ENCODE results near the gene PUDP.
A peak's percentile ranks its signal among the peaks of the same experiment; 100 is the strongest.
"Not testable (repeated sequence)": the region's sequence is repeated elsewhere in the genome, so short reads cannot be mapped to it uniquely, and the experiment has no call there.

PUDP gene

GRCh38 chrX:7147978-7148854 lies at the start of gene PUDP:
TSS of gene PUDP (minus strand) at chrX:7148153. CDS start at chrX:7148113, 40 bp downstream.
- Histone ChIP-seq H3K27me3 (ENCODE audit: control insufficient read depth in 1 of 2, insufficient read depth in 2 of 2, low read length in 2 of 2) (no peaks in the 10 kb centered on the region), H3K4me1 (ENCODE audit: control insufficient read depth in 1 of 2, insufficient read depth in 2 of 2, low read length in 2 of 2) (peaks cover 0 to 3% of the 10 kb centered on the region in 2 donors), H3K36me3 (ENCODE audit: control insufficient read depth in 1 of 2, insufficient read depth in 2 of 2, low read length in 2 of 2) (no peaks in the 10 kb centered on the region), H3K9ac (ENCODE audit: low read depth in 1 of 2, low read length in 2 of 2) (peak within 1 kb of the TSS; percentile 51 to 77), H3K27ac (ENCODE audit: low read depth, low read length) (peak within 1 kb of the TSS; percentile 90), H3K4me3 (ENCODE audit: low read depth in 1 of 2, low read length in 2 of 2) (peak within 1 kb of the TSS; percentile 91 to 92), H3K9me3 (ENCODE audit: control insufficient read depth in 1 of 2, low read length in 2 of 2) (no peaks in the 10 kb centered on the region)

- no peak overlapping the region for H3K27ac ChIP-seq (ENCODE audit: low read depth, low read length)
- H3K36me3 ChIP-seq (ENCODE audit: control insufficient read depth in 1 of 2, insufficient read depth in 2 of 2, low read length in 2 of 2): no peaks in the 10 kb centered on the region
- no peaks in the 10 kb centered on the region for H3K27me3 ChIP-seq (ENCODE audit: control insufficient read depth in 1 of 2, insufficient read depth in 2 of 2, low read length in 2 of 2)
- H3K4me3 ChIP-seq (ENCODE audit: low read depth in 1 of 2, low read length in 2 of 2): no peak overlapping the region
- H3K4me1 ChIP-seq (ENCODE audit: control insufficient read depth in 1 of 2, insufficient read depth in 2 of 2, low read length in 2 of 2): no peaks in the 10 kb centered on the region
- no peak overlapping the region for H3K9ac ChIP-seq (ENCODE audit: low read depth in 1 of 2, low read length in 2 of 2)
- no peaks in the 10 kb centered on the region for H3K9me3 ChIP-seq (ENCODE audit: control insufficient read depth in 1 of 2, low read length in 2 of 2)
These were observed 46.7 kb upstream of the PUDP start for GRCh38 chrX:7194606-7195005.

- H3K4me3 ChIP-seq (ENCODE audit: low read depth in 1 of 2, low read length in 2 of 2): no peak overlapping the region
- no peak overlapping the region for H3K27ac ChIP-seq (ENCODE audit: low read depth, low read length)
- H3K4me1 ChIP-seq (ENCODE audit: control insufficient read depth in 1 of 2, insufficient read depth in 2 of 2, low read length in 2 of 2): no peaks in the 10 kb centered on the region
- H3K36me3 ChIP-seq (ENCODE audit: control insufficient read depth in 1 of 2, insufficient read depth in 2 of 2, low read length in 2 of 2): no peaks in the 10 kb centered on the region
- H3K9ac ChIP-seq (ENCODE audit: low read depth in 1 of 2, low read length in 2 of 2): no peak overlapping the region
- no peaks in the 10 kb centered on the region for H3K27me3 ChIP-seq (ENCODE audit: control insufficient read depth in 1 of 2, insufficient read depth in 2 of 2, low read length in 2 of 2)
- H3K9me3 ChIP-seq (ENCODE audit: control insufficient read depth in 1 of 2, low read length in 2 of 2): no peaks in the 10 kb centered on the region
These were observed 44.9 kb upstream of the PUDP start for GRCh38 chrX:7192871-7193270.

- Histone ChIP-seq H3K9ac (ENCODE audit: low read depth in 1 of 2, low read length in 2 of 2) (no peak overlapping the region), H3K36me3 (ENCODE audit: control insufficient read depth in 1 of 2, insufficient read depth in 2 of 2, low read length in 2 of 2) (no peaks in the 10 kb centered on the region), H3K27me3 (ENCODE audit: control insufficient read depth in 1 of 2, insufficient read depth in 2 of 2, low read length in 2 of 2) (no peaks in the 10 kb centered on the region), H3K4me1 (ENCODE audit: control insufficient read depth in 1 of 2, insufficient read depth in 2 of 2, low read length in 2 of 2) (no peaks in the 10 kb centered on the region), H3K27ac (ENCODE audit: low read depth, low read length) (no peak overlapping the region), H3K4me3 (ENCODE audit: low read depth in 1 of 2, low read length in 2 of 2) (no peak overlapping the region), H3K9me3 (ENCODE audit: control insufficient read depth in 1 of 2, low read length in 2 of 2) (no peaks in the 10 kb centered on the region)
These were observed 43.7 kb upstream of the PUDP start for GRCh38 chrX:7191681-7192110.

GRCh38 chrX:7190157-7190556 lies 42.2 kb upstream of the PUDP start:
- H3K27ac ChIP-seq (ENCODE audit: low read depth, low read length): no peak overlapping the region
- H3K9me3 ChIP-seq (ENCODE audit: control insufficient read depth in 1 of 2, low read length in 2 of 2): no peaks in the 10 kb centered on the region
- no peak overlapping the region for H3K9ac ChIP-seq (ENCODE audit: low read depth in 1 of 2, low read length in 2 of 2)
- no peaks in the 10 kb centered on the region for H3K27me3 ChIP-seq (ENCODE audit: control insufficient read depth in 1 of 2, insufficient read depth in 2 of 2, low read length in 2 of 2)
- H3K4me1 ChIP-seq (ENCODE audit: control insufficient read depth in 1 of 2, insufficient read depth in 2 of 2, low read length in 2 of 2): no peaks in the 10 kb centered on the region
- no peaks in the 10 kb centered on the region for H3K36me3 ChIP-seq (ENCODE audit: control insufficient read depth in 1 of 2, insufficient read depth in 2 of 2, low read length in 2 of 2)
- no peak overlapping the region for H3K4me3 ChIP-seq (ENCODE audit: low read depth in 1 of 2, low read length in 2 of 2)

GRCh38 chrX:7188672-7189071 lies 40.7 kb upstream of the PUDP start:
- no peaks in the 10 kb centered on the region for H3K4me1 ChIP-seq (ENCODE audit: control insufficient read depth in 1 of 2, insufficient read depth in 2 of 2, low read length in 2 of 2)
- H3K9me3 ChIP-seq (ENCODE audit: control insufficient read depth in 1 of 2, low read length in 2 of 2): no peaks in the 10 kb centered on the region
- H3K4me3 ChIP-seq (ENCODE audit: low read depth in 1 of 2, low read length in 2 of 2): no peak overlapping the region
- H3K27ac ChIP-seq (ENCODE audit: low read depth, low read length): no peak overlapping the region
- no peaks in the 10 kb centered on the region for H3K36me3 ChIP-seq (ENCODE audit: control insufficient read depth in 1 of 2, insufficient read depth in 2 of 2, low read length in 2 of 2)
- H3K27me3 ChIP-seq (ENCODE audit: control insufficient read depth in 1 of 2, insufficient read depth in 2 of 2, low read length in 2 of 2): no peaks in the 10 kb centered on the region
- no peak overlapping the region for H3K9ac ChIP-seq (ENCODE audit: low read depth in 1 of 2, low read length in 2 of 2)

GRCh38 chrX:7184816-7185215 lies 36.9 kb upstream of the PUDP start:
- H3K27ac ChIP-seq (ENCODE audit: low read depth, low read length): no peak overlapping the region

GRCh38 chrX:7179446-7179845 lies 31.5 kb upstream of the PUDP start:
- Histone ChIP-seq H3K36me3 (ENCODE audit: control insufficient read depth in 1 of 2, insufficient read depth in 2 of 2, low read length in 2 of 2) (no peaks in the 10 kb centered on the region), H3K27me3 (ENCODE audit: control insufficient read depth in 1 of 2, insufficient read depth in 2 of 2, low read length in 2 of 2) (no peaks in the 10 kb centered on the region), H3K4me1 (ENCODE audit: control insufficient read depth in 1 of 2, insufficient read depth in 2 of 2, low read length in 2 of 2) (no peaks in the 10 kb centered on the region), H3K9me3 (ENCODE audit: control insufficient read depth in 1 of 2, low read length in 2 of 2) (no peaks in the 10 kb centered on the region), H3K4me3 (ENCODE audit: low read depth in 1 of 2, low read length in 2 of 2) (no peak overlapping the region), H3K27ac (ENCODE audit: low read depth, low read length) (no peak overlapping the region), H3K9ac (ENCODE audit: low read depth in 1 of 2, low read length in 2 of 2) (no peak overlapping the region)

More at GRCh38 chrX:7184816-7185215, 36.9 kb upstream of the PUDP start:
- Histone ChIP-seq H3K27me3 (ENCODE audit: control insufficient read depth in 1 of 2, insufficient read depth in 2 of 2, low read length in 2 of 2) (no peaks in the 10 kb centered on the region), H3K9ac (ENCODE audit: low read depth in 1 of 2, low read length in 2 of 2) (no peak overlapping the region), H3K4me1 (ENCODE audit: control insufficient read depth in 1 of 2, insufficient read depth in 2 of 2, low read length in 2 of 2) (no peaks in the 10 kb centered on the region), H3K4me3 (ENCODE audit: low read depth in 1 of 2, low read length in 2 of 2) (no peak overlapping the region), H3K36me3 (ENCODE audit: control insufficient read depth in 1 of 2, insufficient read depth in 2 of 2, low read length in 2 of 2) (no peaks in the 10 kb centered on the region), H3K9me3 (ENCODE audit: control insufficient read depth in 1 of 2, low read length in 2 of 2) (no peaks in the 10 kb centered on the region)

GRCh38 chrX:7178859-7179258 lies 30.9 kb upstream of the PUDP start:
- not testable (repeated sequence) for H3K36me3 ChIP-seq (ENCODE audit: control insufficient read depth in 1 of 2, insufficient read depth in 2 of 2, low read length in 2 of 2); H3K27ac ChIP-seq (ENCODE audit: low read depth, low read length); H3K4me1 ChIP-seq (ENCODE audit: control insufficient read depth in 1 of 2, insufficient read depth in 2 of 2, low read length in 2 of 2); H3K9me3 ChIP-seq (ENCODE audit: control insufficient read depth in 1 of 2, low read length in 2 of 2); H3K27me3 ChIP-seq (ENCODE audit: control insufficient read depth in 1 of 2, insufficient read depth in 2 of 2, low read length in 2 of 2); H3K4me3 ChIP-seq (ENCODE audit: low read depth in 1 of 2, low read length in 2 of 2); H3K9ac ChIP-seq (ENCODE audit: low read depth in 1 of 2, low read length in 2 of 2)

- Histone ChIP-seq H3K4me3 (ENCODE audit: low read depth in 1 of 2, low read length in 2 of 2) (no peak overlapping the region), H3K9me3 (ENCODE audit: control insufficient read depth in 1 of 2, low read length in 2 of 2) (no peaks in the 10 kb centered on the region), H3K27ac (ENCODE audit: low read depth, low read length) (no peak overlapping the region), H3K4me1 (ENCODE audit: control insufficient read depth in 1 of 2, insufficient read depth in 2 of 2, low read length in 2 of 2) (no peaks in the 10 kb centered on the region), H3K36me3 (ENCODE audit: control insufficient read depth in 1 of 2, insufficient read depth in 2 of 2, low read length in 2 of 2) (no peaks in the 10 kb centered on the region), H3K27me3 (ENCODE audit: control insufficient read depth in 1 of 2, insufficient read depth in 2 of 2, low read length in 2 of 2) (no peaks in the 10 kb centered on the region), H3K9ac (ENCODE audit: low read depth in 1 of 2, low read length in 2 of 2) (no peak overlapping the region)
These were observed 22.9 kb upstream of the PUDP start for GRCh38 chrX:7170898-7171297.

All from duodenal mucosa (tissue), 2 donors.